K562 (cell line): Measurements from ENCODE around the gene DTNA. TPM values are rescaled to one million over a fixed set of nuclear protein-coding genes. Genes with fewer than 3 reads are reported as not detected.

Experiments used
- FOXK1 ChIP-seq: sonication (generic); formaldehyde crosslinking; IDR thresholded peaks from 2 replicates; pipeline ENCODE4 v1.8.0; 2022; ENCODE audit warnings: missing genetic modification reagents, mild to moderate bottlenecking, borderline replicate concordance
- polyA plus RNA-seq, 8 experiments: library from polyadenylated mRNA; depleted of rRNA in 4 of 8; stranded (reverse) in 5 of 8; unstranded in 3 of 8; fragments of >200 nt; fragmentation: Nextera tagmentation in 2 of 8; fragmentation: Illumina TruSeq in 1 of 8; extraction: Ambion mirVana in 2 of 8; extraction: Trizol in 1 of 8; gene quantifications; 2 replicates each; pipeline versions ENCODE4 v1.2.1 to v1.2.3, GENCODE V29; 2011 to 2014; ENCODE audit warnings: inconsistent platforms in 1 of 8, missing spikeins in 1 of 8
- total RNA-seq, 7 experiments: library from RNA; depleted of rRNA in 6 of 7; stranded (reverse); fragments of >200 nt in 6 of 7; fragmentation: Illumina TruSeq in 2 of 7; extraction: Trizol in 2 of 7; gene quantifications; 2 replicates each; pipeline versions ENCODE4 v1.2.1 to v1.2.3, GENCODE V29; 2011 to 2021; ENCODE audit warnings: low replicate concordance in 1 of 7
- TF ChIP-seq, protein P1 (sequence below): sonication (generic); formaldehyde crosslinking; IDR thresholded peaks from 2 replicates; pipeline ENCODE4 v1.8.0; 2023; ENCODE audit warnings: mild to moderate bottlenecking, missing genetic modification reagents

DTNA gene
- total and polyA plus RNA-seq, 9 of the 15 experiments (the other 6 are each of a cell fraction or from before 2014, with no cell fraction given) = 0.07 to 2.4 (median 0.22) TPM; not detected in 2

- TF ChIP-seq, protein P1, sequence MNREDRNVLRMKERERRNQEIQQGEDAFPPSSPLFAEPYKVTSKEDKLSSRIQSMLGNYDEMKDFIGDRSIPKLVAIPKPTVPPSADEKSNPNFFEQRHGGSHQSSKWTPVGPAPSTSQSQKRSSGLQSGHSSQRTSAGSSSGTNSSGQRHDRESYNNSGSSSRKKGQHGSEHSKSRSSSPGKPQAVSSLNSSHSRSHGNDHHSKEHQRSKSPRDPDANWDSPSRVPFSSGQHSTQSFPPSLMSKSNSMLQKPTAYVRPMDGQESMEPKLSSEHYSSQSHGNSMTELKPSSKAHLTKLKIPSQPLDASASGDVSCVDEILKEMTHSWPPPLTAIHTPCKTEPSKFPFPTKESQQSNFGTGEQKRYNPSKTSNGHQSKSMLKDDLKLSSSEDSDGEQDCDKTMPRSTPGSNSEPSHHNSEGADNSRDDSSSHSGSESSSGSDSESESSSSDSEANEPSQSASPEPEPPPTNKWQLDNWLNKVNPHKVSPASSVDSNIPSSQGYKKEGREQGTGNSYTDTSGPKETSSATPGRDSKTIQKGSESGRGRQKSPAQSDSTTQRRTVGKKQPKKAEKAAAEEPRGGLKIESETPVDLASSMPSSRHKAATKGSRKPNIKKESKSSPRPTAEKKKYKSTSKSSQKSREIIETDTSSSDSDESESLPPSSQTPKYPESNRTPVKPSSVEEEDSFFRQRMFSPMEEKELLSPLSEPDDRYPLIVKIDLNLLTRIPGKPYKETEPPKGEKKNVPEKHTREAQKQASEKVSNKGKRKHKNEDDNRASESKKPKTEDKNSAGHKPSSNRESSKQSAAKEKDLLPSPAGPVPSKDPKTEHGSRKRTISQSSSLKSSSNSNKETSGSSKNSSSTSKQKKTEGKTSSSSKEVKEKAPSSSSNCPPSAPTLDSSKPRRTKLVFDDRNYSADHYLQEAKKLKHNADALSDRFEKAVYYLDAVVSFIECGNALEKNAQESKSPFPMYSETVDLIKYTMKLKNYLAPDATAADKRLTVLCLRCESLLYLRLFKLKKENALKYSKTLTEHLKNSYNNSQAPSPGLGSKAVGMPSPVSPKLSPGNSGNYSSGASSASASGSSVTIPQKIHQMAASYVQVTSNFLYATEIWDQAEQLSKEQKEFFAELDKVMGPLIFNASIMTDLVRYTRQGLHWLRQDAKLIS = no peak
- no peak for TF ChIP-seq FOXK1 (CRISPR knock-in tag)
These were observed 228.0 kb downstream of the DTNA start (continued) for GRCh38 chr18:34938090-34938489.
